ENCODE results near the gene CAMK2B. TPM values are rescaled to one million over a fixed set of nuclear protein-coding genes. Genes with fewer than 3 reads are reported as not detected.

CAMK2B gene
- total RNA-seq, 1 experiment from 2014 or later, result 0.34 TPM

DNA sequence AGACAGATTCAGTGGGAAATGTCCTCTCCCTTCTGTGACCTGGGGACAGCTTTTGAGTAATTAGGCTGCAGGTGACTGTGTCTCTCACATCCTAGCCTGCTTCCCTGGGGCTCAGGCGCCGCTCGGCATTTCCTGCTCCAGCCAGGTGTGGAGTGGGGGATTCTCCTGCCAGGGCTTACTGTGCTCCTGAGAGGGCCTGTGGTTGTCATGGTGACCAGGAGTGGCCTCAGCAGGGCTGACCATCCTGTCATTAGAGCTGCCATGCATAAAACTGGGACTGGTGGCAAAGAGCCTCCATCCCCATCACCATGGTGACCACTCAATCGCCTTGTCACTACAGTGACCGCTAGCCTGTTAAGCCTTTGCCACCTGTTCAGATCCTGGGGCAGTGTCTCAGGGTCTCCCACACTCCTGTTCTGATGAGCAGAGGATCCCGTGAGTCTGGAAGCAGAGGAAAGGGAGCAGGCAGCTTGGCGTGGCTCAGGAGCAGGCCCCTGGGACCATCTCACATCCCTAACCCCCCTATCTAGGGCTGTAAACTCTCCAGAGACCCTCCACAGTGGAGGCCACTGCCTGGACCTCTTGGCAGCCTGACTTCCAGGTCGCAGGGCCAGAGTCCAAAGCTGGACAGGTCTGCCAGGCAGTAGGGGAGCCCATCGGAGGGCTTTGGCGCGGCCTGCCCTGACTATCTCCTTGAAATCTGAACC lies 136.0 kb downstream of the CAMK2B start, which contains the start of gene GCK:
Gene GCK (minus strand): TSS at position 154 of the 707 bp plus-strand sequence. CDS start 486 bp downstream, outside the sequence.
- H3K9me2 ChIP-seq (ENCODE audit: insufficient read depth), result no peaks in the 10 kb centered on the region
- H3K9me3 ChIP-seq (ENCODE audit: control insufficient read depth in 1 of 2, insufficient read depth in 1 of 2, low read depth in 1 of 2, low read length in 2 of 2), result no peaks in the 10 kb centered on the region
- H3K4me3 ChIP-seq (replicated peaks in 1 of 2; ENCODE audit: low read depth in 1 of 2, low read length in 2 of 2), result no peak within 1 kb of the TSS
- intact Hi-C loops (cut with micrococcal nuclease), result no loop called here
- H3K79me2 ChIP-seq (ENCODE audit: insufficient read depth, low read length), result no peaks in the 10 kb centered on the region
- no peak within 1 kb of the TSS for H3K9ac ChIP-seq (ENCODE audit: low read length)
- no peak within 1 kb of the TSS for H2AFZ ChIP-seq (ENCODE audit: low read depth, low read length, poor library complexity, severe bottlenecking)
- CTCF ChIA-PET, result no interaction called here
- POLR2A ChIA-PET, result no interaction called here
- RAD21 ChIA-PET (ENCODE audit: low non-redundant PET in 1 of 2, low total read pairs in 2 of 2, uncharacterized antibody in 2 of 2, unreplicated experiment in 2 of 2), result no interaction called here
- no peaks in the 10 kb centered on the region for H3K27me3 ChIP-seq (ENCODE audit: insufficient read depth, low read length)
- H3K4me1 ChIP-seq (ENCODE audit: control insufficient read depth in 1 of 2, insufficient read depth in 2 of 2, low read length in 2 of 2), result peaks cover 7 to 20% of the 10 kb centered on the region in 2 experiments
- DNase-seq (ENCODE audit: low read depth, low spot score), result no peak
- no peak for TF ChIP-seq ZNF274 (IDR thresholded peaks at IDR 0.05; ENCODE audit: low read depth, low read length)
- no peak for TF ChIP-seq SRF (IDR thresholded peaks at IDR 0.05; ENCODE audit: low read depth)
- TF ChIP-seq YY1 (IDR thresholded peaks at IDR 0.05; ENCODE audit: extremely low read depth, insufficient replicate concordance, low read depth, low read length), result no peak
- TF ChIP-seq, protein P1, sequence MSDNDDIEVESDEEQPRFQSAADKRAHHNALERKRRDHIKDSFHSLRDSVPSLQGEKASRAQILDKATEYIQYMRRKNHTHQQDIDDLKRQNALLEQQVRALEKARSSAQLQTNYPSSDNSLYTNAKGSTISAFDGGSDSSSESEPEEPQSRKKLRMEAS (IDR thresholded peaks at IDR 0.05), result no peak
- TF ChIP-seq TCF7L2 (IDR thresholded peaks at IDR 0.05; ENCODE audit: borderline replicate concordance, extremely low read depth, insufficient read depth, insufficient read length), result no peak
- TF ChIP-seq SP1 (IDR thresholded peaks at IDR 0.05; ENCODE audit: low read depth), result no peak
- TF ChIP-seq EGR1 (IDR thresholded peaks at IDR 0.05; ENCODE audit: low read depth), result no peak
- no peak for TF ChIP-seq POLR2A (IDR thresholded peaks at IDR 0.05; ENCODE audit: borderline replicate concordance, extremely low read depth, insufficient read depth, insufficient read length)
- TF ChIP-seq SIN3A (IDR thresholded peaks at IDR 0.05; ENCODE audit: low read depth), result no peak
- TF ChIP-seq RAD21 (IDR thresholded peaks at IDR 0.05; ENCODE audit: low read depth), result no peak
- no peak for TF ChIP-seq ELF1 (IDR thresholded peaks at IDR 0.05; ENCODE audit: borderline replicate concordance, low read depth)
- TF ChIP-seq, protein P2, sequence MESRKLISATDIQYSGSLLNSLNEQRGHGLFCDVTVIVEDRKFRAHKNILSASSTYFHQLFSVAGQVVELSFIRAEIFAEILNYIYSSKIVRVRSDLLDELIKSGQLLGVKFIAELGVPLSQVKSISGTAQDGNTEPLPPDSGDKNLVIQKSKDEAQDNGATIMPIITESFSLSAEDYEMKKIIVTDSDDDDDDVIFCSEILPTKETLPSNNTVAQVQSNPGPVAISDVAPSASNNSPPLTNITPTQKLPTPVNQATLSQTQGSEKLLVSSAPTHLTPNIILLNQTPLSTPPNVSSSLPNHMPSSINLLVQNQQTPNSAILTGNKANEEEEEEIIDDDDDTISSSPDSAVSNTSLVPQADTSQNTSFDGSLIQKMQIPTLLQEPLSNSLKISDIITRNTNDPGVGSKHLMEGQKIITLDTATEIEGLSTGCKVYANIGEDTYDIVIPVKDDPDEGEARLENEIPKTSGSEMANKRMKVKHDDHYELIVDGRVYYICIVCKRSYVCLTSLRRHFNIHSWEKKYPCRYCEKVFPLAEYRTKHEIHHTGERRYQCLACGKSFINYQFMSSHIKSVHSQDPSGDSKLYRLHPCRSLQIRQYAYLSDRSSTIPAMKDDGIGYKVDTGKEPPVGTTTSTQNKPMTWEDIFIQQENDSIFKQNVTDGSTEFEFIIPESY (IDR thresholded peaks at IDR 0.05; ENCODE audit: extremely low read depth, insufficient replicate concordance, low read length), result no peak
- TF ChIP-seq, protein P3, sequence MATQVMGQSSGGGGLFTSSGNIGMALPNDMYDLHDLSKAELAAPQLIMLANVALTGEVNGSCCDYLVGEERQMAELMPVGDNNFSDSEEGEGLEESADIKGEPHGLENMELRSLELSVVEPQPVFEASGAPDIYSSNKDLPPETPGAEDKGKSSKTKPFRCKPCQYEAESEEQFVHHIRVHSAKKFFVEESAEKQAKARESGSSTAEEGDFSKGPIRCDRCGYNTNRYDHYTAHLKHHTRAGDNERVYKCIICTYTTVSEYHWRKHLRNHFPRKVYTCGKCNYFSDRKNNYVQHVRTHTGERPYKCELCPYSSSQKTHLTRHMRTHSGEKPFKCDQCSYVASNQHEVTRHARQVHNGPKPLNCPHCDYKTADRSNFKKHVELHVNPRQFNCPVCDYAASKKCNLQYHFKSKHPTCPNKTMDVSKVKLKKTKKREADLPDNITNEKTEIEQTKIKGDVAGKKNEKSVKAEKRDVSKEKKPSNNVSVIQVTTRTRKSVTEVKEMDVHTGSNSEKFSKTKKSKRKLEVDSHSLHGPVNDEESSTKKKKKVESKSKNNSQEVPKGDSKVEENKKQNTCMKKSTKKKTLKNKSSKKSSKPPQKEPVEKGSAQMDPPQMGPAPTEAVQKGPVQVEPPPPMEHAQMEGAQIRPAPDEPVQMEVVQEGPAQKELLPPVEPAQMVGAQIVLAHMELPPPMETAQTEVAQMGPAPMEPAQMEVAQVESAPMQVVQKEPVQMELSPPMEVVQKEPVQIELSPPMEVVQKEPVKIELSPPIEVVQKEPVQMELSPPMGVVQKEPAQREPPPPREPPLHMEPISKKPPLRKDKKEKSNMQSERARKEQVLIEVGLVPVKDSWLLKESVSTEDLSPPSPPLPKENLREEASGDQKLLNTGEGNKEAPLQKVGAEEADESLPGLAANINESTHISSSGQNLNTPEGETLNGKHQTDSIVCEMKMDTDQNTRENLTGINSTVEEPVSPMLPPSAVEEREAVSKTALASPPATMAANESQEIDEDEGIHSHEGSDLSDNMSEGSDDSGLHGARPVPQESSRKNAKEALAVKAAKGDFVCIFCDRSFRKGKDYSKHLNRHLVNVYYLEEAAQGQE (IDR thresholded peaks at IDR 0.05; ENCODE audit: low read depth), result no peak
- TF ChIP-seq JUND (IDR thresholded peaks at IDR 0.05), result no peak
- TF ChIP-seq CEBPB (IDR thresholded peaks at IDR 0.05; ENCODE audit: low read depth), result no peak
- TF ChIP-seq EZH2 (IDR thresholded peaks at IDR 0.05), result no peak
- no peak for TF ChIP-seq FOSL1 (IDR thresholded peaks at IDR 0.05; ENCODE audit: low read depth)
- TF ChIP-seq, protein P4, sequence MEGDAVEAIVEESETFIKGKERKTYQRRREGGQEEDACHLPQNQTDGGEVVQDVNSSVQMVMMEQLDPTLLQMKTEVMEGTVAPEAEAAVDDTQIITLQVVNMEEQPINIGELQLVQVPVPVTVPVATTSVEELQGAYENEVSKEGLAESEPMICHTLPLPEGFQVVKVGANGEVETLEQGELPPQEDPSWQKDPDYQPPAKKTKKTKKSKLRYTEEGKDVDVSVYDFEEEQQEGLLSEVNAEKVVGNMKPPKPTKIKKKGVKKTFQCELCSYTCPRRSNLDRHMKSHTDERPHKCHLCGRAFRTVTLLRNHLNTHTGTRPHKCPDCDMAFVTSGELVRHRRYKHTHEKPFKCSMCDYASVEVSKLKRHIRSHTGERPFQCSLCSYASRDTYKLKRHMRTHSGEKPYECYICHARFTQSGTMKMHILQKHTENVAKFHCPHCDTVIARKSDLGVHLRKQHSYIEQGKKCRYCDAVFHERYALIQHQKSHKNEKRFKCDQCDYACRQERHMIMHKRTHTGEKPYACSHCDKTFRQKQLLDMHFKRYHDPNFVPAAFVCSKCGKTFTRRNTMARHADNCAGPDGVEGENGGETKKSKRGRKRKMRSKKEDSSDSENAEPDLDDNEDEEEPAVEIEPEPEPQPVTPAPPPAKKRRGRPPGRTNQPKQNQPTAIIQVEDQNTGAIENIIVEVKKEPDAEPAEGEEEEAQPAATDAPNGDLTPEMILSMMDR (IDR thresholded peaks at IDR 0.05 in 2 of 3, conservative IDR thresholded peaks at IDR 0.05 in 1 of 3; ENCODE audit: borderline replicate concordance in 1 of 3, insufficient read depth in 1 of 3, low read depth in 2 of 3, low read length in 2 of 3), result no peak
- TF ChIP-seq POLR2AphosphoS5 (IDR thresholded peaks at IDR 0.05; ENCODE audit: low read depth, low read length), result no peak
- no TSS peak for BruUV-seq (replicated peaks)
- H3K27ac ChIP-seq (ENCODE audit: low read depth, low read length), result no peak within 1 kb of the TSS
- no peaks in the 10 kb centered on the region for H3K36me3 ChIP-seq (ENCODE audit: control insufficient read depth in 1 of 2, insufficient read depth in 2 of 2, low read length in 2 of 2)
- no peaks in the 10 kb centered on the region for H4K20me1 ChIP-seq (ENCODE audit: insufficient read depth)
- no peak within 1 kb of the TSS for H3K4me2 ChIP-seq (ENCODE audit: low read length)
- no peak for ATAC-seq
